Measurements from ENCODE around the gene CDH18. TPM values are rescaled to one million over a fixed set of nuclear protein-coding genes. Genes with fewer than 3 reads are reported as not detected.

The CDH18 gene
- total RNA-seq, 2 donors from 2014 or later: 1.2 TPM; not detected in 1

GRCh38 chr5:19977099-19977498, 10.9 kb downstream of the CDH18 start:
- H3K9me3 ChIP-seq: no peaks in the 10 kb centered on the region
- no peaks in the 10 kb centered on the region for H3K4me1 ChIP-seq (replicated peaks)
- intact Hi-C loops (cut with DNase I): no loop called here
- no peak for DNase-seq (ENCODE audit: low spot score)
- 27% methylated on average over 2 of the region's 2 CpGs for whole genome bisulfite sequencing
- no peaks in the 10 kb centered on the region for H3K27me3 ChIP-seq (replicated peaks; ENCODE audit: insufficient read depth)
- H3K36me3 ChIP-seq: no peaks in the 10 kb centered on the region
- TF ChIP-seq CTCF (IDR thresholded peaks at IDR 0.05): no peak
- no peak for TF ChIP-seq POLR2A (IDR thresholded peaks at IDR 0.05)
- no peak for TF ChIP-seq POLR2AphosphoS5 (IDR thresholded peaks at IDR 0.05)
- H3K27ac ChIP-seq: no peak overlapping the region
- no peak overlapping the region for H3K4me3 ChIP-seq

- TF ChIP-seq CTCF (IDR thresholded peaks at IDR 0.05) (no peak), POLR2AphosphoS5 (IDR thresholded peaks at IDR 0.05) (no peak), POLR2A (IDR thresholded peaks at IDR 0.05) (no peak)
- 78% methylated on average over 4 of the region's 4 CpGs for WGBS
- no peaks in the 10 kb centered on the region for H3K36me3 ChIP-seq
- H3K9me3 ChIP-seq: no peaks in the 10 kb centered on the region
- DNase-seq (ENCODE audit: low spot score): no peak
- intact Hi-C loops (cut with DNase I): no loop called here
- H3K4me3 ChIP-seq: no peak overlapping the region
- H3K27me3 ChIP-seq (replicated peaks; ENCODE audit: insufficient read depth): no peaks in the 10 kb centered on the region
- H3K4me1 ChIP-seq (replicated peaks): no peaks in the 10 kb centered on the region
- no peak overlapping the region for H3K27ac ChIP-seq
These were observed 12.2 kb downstream of the CDH18 start for GRCh38 chr5:19975795-19976194.

- no peak overlapping the region for H3K4me3 ChIP-seq
- no peak overlapping the region for H3K27ac ChIP-seq
- no peak for DNase-seq (ENCODE audit: low spot score)
- no peaks in the 10 kb centered on the region for H3K36me3 ChIP-seq
- 80% methylated on average over 11 of the region's 11 CpGs for WGBS
- H3K4me1 ChIP-seq (replicated peaks): no peaks in the 10 kb centered on the region
- no peaks in the 10 kb centered on the region for H3K9me3 ChIP-seq
- no peak for TF ChIP-seq POLR2A (IDR thresholded peaks at IDR 0.05)
- TF ChIP-seq POLR2AphosphoS5 (IDR thresholded peaks at IDR 0.05): no peak
- TF ChIP-seq CTCF (IDR thresholded peaks at IDR 0.05): no peak
- intact Hi-C loops (cut with DNase I): no loop called here
- H3K27me3 ChIP-seq (replicated peaks; ENCODE audit: insufficient read depth): no peaks in the 10 kb centered on the region
These were observed 27.5 kb downstream of the CDH18 start for GRCh38 chr5:19960451-19960850.

- WGBS: 59% methylated on average over 2 of the region's 2 CpGs
- H3K27me3 ChIP-seq (replicated peaks; ENCODE audit: insufficient read depth): no peaks in the 10 kb centered on the region
- no peak overlapping the region for H3K4me3 ChIP-seq
- H3K9me3 ChIP-seq: no peaks in the 10 kb centered on the region
- TF ChIP-seq POLR2A (IDR thresholded peaks at IDR 0.05): no peak
- DNase-seq (ENCODE audit: low spot score): no peak
- intact Hi-C loops (cut with DNase I): no loop called here
- H3K4me1 ChIP-seq (replicated peaks): no peaks in the 10 kb centered on the region
- H3K36me3 ChIP-seq: no peaks in the 10 kb centered on the region
- H3K27ac ChIP-seq: no peak overlapping the region
These were observed 28.1 kb downstream of the CDH18 start for GRCh38 chr5:19959830-19960384.

- Histone ChIP-seq H3K36me3 (no peaks in the 10 kb centered on the region), H3K9me3 (no peaks in the 10 kb centered on the region), H3K27me3 (replicated peaks; ENCODE audit: insufficient read depth) (no peaks in the 10 kb centered on the region), H3K4me3 (no peak overlapping the region), H3K27ac (no peak overlapping the region), H3K4me1 (replicated peaks) (no peaks in the 10 kb centered on the region)
- no peak for TF ChIP-seq CTCF (IDR thresholded peaks at IDR 0.05)
- TF ChIP-seq POLR2AphosphoS5 (IDR thresholded peaks at IDR 0.05): no peak
- TF ChIP-seq POLR2A (IDR thresholded peaks at IDR 0.05): no peak
- intact Hi-C loops (cut with DNase I): no loop called here
- no peak for DNase-seq (ENCODE audit: low spot score)
These were observed 37.1 kb downstream of the CDH18 start for GRCh38 chr5:19950897-19951296.
